ENCODE measurements around the gene TAOK1. TPM values are rescaled to one million over a fixed set of nuclear protein-coding genes. Genes with fewer than 3 reads are reported as not detected.
A peak's percentile ranks its signal among the peaks of the same experiment; 100 is the strongest.

TAOK1 gene
- total RNA-seq, 1 experiment from 2014 or later = 85.5 TPM

DNA sequence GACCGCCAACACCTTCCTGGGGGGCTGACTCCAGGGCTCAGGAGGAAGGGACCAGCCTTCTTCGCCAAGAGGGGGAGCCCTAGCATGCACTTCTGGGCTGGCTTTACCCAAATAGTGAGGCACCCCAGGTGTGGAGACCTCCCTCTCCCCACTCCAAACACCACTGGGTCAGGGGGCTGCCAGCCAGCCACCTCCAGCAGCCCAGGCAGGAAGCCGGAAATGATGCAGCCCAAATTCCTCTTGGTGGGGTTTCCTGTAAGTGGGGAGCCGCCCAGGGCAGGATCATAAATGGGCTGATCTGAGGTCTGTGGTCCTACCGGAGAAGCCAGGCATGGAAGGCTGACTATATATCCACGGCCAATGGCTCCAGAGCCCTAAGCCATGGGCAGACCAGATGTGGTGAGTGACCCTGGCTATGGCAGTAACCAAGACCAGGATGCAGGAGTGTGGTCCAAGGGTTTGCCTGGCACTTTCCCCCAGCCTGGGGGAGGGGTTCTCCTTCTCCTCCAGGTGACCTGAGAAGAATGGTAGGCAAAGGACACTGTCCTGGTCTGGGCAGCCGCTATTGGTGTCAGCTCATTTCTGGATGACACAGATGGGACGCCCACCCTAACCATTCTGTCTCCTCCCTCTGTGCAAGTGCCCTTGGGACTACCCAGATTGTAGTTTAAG is 195.1 kb downstream of the TAOK1 start:
- ChIA-PET POLR2A (ENCODE audit: low non-redundant PET) (no interaction called here), CTCF (no interaction called here)
- no peaks in the 10 kb centered on the region for H3K27me3 ChIP-seq (replicated peaks; ENCODE audit: insufficient read depth, low read depth, low read length, poor library complexity)
- peaks cover 34% of the 10 kb centered on the region for H3K36me3 ChIP-seq (ENCODE audit: insufficient read depth, low read length, poor library complexity, severe bottlenecking)
- H3K9me3 ChIP-seq (ENCODE audit: low read depth, low read length, poor library complexity, severe bottlenecking) = no peaks in the 10 kb centered on the region
- H3K27ac ChIP-seq (ENCODE audit: low read depth, low read length, poor library complexity, severe bottlenecking) = peak overlapping the region; percentile 61
- no peak overlapping the region for H3K4me3 ChIP-seq (ENCODE audit: low read depth, low read length, poor library complexity, severe bottlenecking)
- H3K4me1 ChIP-seq (ENCODE audit: insufficient read depth, low read length, poor library complexity, severe bottlenecking) = peaks cover 40% of the 10 kb centered on the region
- intact Hi-C loops (cut with micrococcal nuclease; ENCODE audit: unreplicated experiment) = no loop called here
- no peak for DNase-seq (ENCODE audit: low spot score)
- BruUV-seq (replicated peaks) = no TSS peak
- TF ChIP-seq EZH2 (IDR thresholded peaks at IDR 0.05; ENCODE audit: borderline replicate concordance, low read depth, low read length, poor library complexity, severe bottlenecking) = no peak
- TF ChIP-seq, protein P1, sequence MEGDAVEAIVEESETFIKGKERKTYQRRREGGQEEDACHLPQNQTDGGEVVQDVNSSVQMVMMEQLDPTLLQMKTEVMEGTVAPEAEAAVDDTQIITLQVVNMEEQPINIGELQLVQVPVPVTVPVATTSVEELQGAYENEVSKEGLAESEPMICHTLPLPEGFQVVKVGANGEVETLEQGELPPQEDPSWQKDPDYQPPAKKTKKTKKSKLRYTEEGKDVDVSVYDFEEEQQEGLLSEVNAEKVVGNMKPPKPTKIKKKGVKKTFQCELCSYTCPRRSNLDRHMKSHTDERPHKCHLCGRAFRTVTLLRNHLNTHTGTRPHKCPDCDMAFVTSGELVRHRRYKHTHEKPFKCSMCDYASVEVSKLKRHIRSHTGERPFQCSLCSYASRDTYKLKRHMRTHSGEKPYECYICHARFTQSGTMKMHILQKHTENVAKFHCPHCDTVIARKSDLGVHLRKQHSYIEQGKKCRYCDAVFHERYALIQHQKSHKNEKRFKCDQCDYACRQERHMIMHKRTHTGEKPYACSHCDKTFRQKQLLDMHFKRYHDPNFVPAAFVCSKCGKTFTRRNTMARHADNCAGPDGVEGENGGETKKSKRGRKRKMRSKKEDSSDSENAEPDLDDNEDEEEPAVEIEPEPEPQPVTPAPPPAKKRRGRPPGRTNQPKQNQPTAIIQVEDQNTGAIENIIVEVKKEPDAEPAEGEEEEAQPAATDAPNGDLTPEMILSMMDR (conservative IDR thresholded peaks at IDR 0.05; ENCODE audit: low read depth, low read length) = peak; percentile 44

- Histone ChIP-seq H3K27ac (ENCODE audit: low read depth, low read length, poor library complexity, severe bottlenecking) (peak overlapping the region; percentile 83), H3K27me3 (replicated peaks; ENCODE audit: insufficient read depth, low read depth, low read length, poor library complexity) (no peaks in the 10 kb centered on the region), H3K4me1 (ENCODE audit: insufficient read depth, low read length, poor library complexity, severe bottlenecking) (peaks cover 55% of the 10 kb centered on the region), H3K4me3 (ENCODE audit: low read depth, low read length, poor library complexity, severe bottlenecking) (peak overlapping the region; percentile 97), H3K9me3 (ENCODE audit: low read depth, low read length, poor library complexity, severe bottlenecking) (no peaks in the 10 kb centered on the region), H3K36me3 (ENCODE audit: insufficient read depth, low read length, poor library complexity, severe bottlenecking) (peaks cover 20% of the 10 kb centered on the region)
- POLR2A ChIA-PET (ENCODE audit: low non-redundant PET) = no interaction called here
- DNase-seq (ENCODE audit: low spot score) = no peak
- CTCF ChIA-PET = interaction anchor here (0.6 kb wide), 1 partner anchor 221 kb away, joined by 3 read pairs; no protein-coding TSS in a partner anchor
- TF ChIP-seq, protein P1 (conservative IDR thresholded peaks at IDR 0.05; ENCODE audit: low read depth, low read length) = no peak
- TF ChIP-seq EZH2 (IDR thresholded peaks at IDR 0.05; ENCODE audit: borderline replicate concordance, low read depth, low read length, poor library complexity, severe bottlenecking) = no peak
- no TSS peak for BruUV-seq (replicated peaks)
- intact Hi-C loops (cut with micrococcal nuclease; ENCODE audit: unreplicated experiment) = no loop called here
Observed at GRCh38 chr17:29586676-29587469, 196.7 kb downstream of the TAOK1 start.

GRCh38 chr17:29587591-29587990 is 197.4 kb downstream of the TAOK1 start:
- BruUV-seq (replicated peaks) = no TSS peak
- peaks cover 13% of the 10 kb centered on the region for H3K36me3 ChIP-seq (ENCODE audit: insufficient read depth, low read length, poor library complexity, severe bottlenecking)
- peak overlapping the region; percentile 83 for H3K27ac ChIP-seq (ENCODE audit: low read depth, low read length, poor library complexity, severe bottlenecking)
- ChIA-PET CTCF (interaction anchor here (0.6 kb wide), 1 partner anchor 220 kb away, joined by 3 read pairs; no protein-coding TSS in a partner anchor), POLR2A (ENCODE audit: low non-redundant PET) (no interaction called here)
- TF ChIP-seq, protein P1 (conservative IDR thresholded peaks at IDR 0.05; ENCODE audit: low read depth, low read length) = no peak
- TF ChIP-seq EZH2 (IDR thresholded peaks at IDR 0.05; ENCODE audit: borderline replicate concordance, low read depth, low read length, poor library complexity, severe bottlenecking) = no peak
- peaks cover 62% of the 10 kb centered on the region for H3K4me1 ChIP-seq (ENCODE audit: insufficient read depth, low read length, poor library complexity, severe bottlenecking)
- H3K4me3 ChIP-seq (ENCODE audit: low read depth, low read length, poor library complexity, severe bottlenecking) = peak overlapping the region; percentile 97
- DNase-seq (ENCODE audit: low spot score) = no peak
- H3K27me3 ChIP-seq (replicated peaks; ENCODE audit: insufficient read depth, low read depth, low read length, poor library complexity) = no peaks in the 10 kb centered on the region
- intact Hi-C loops (cut with micrococcal nuclease; ENCODE audit: unreplicated experiment) = no loop called here
- H3K9me3 ChIP-seq (ENCODE audit: low read depth, low read length, poor library complexity, severe bottlenecking) = no peaks in the 10 kb centered on the region
